Smooth muscle cell (in vitro differentiated cells): ENCODE data around the gene VWA5B1. TPM values are rescaled to one million over a fixed set of nuclear protein-coding genes. Genes with fewer than 3 reads are reported as not detected.

Experiments used
- DNase-seq: peaks from one replicate; lab custom pipeline; 2025; ENCODE audit not compliant: unreplicated experiment; lab: John Stamatoyannopoulos, UW
- H2AFZ ChIP-seq: fragments of 200-600 bp; sonication (generic); 2 replicates; pipeline ENCODE4 v1.6.0; 2016; ENCODE audit warnings: antibody characterized with exemption, low read depth, mild to moderate bottlenecking
- H3F3A ChIP-seq: fragments of 200-600 bp; sonication (generic); 2 replicates; pipeline ENCODE4 v1.6.0; 2017; ENCODE audit warnings: antibody characterized with exemption, low read depth
- H3K27ac ChIP-seq: fragments of 200-600 bp; sonication (generic); 2 replicates; pipeline ENCODE4 v1.5.1; 2016; ENCODE audit warnings: low read depth, mild to moderate bottlenecking
- H3K27me3 ChIP-seq: fragments of 200-600 bp; sonication (generic); 2 replicates; pipeline ENCODE4 v1.6.1; 2016; ENCODE audit warnings: low read depth, mild to moderate bottlenecking
- H3K36me3 ChIP-seq: fragments of 200-600 bp; sonication (generic); 2 replicates; pipeline ENCODE4 v1.5.1; 2016; ENCODE audit warnings: low read depth
- H3K4me1 ChIP-seq: fragments of 200-600 bp; sonication (generic); 2 replicates; pipeline ENCODE4 v1.5.1; 2016; ENCODE audit warnings: low read depth
- H3K4me2 ChIP-seq: fragments of 200-600 bp; sonication (generic); 2 replicates; pipeline ENCODE4 v1.6.0; 2016; ENCODE audit warnings: mild to moderate bottlenecking
- H3K4me3 ChIP-seq: fragments of 200-600 bp; sonication (generic); 2 replicates; pipeline ENCODE4 v1.5.1; 2016; ENCODE audit warnings: mild to moderate bottlenecking
- H3K79me2 ChIP-seq: fragments of 200-600 bp; sonication (generic); 2 replicates; pipeline ENCODE4 v1.6.0; 2016; ENCODE audit warnings: low read depth, mild to moderate bottlenecking
- H3K9ac ChIP-seq: fragments of 200-600 bp; sonication (generic); 2 replicates; pipeline ENCODE4 v1.6.0; 2016; ENCODE audit warnings: low read depth
- H3K9me3 ChIP-seq: fragments of 200-600 bp; sonication (generic); replicated peaks from 2 replicates; pipeline ENCODE4 v1.5.1; 2016; ENCODE audit warnings: low read depth
- H4K20me1 ChIP-seq: fragments of 200-600 bp; sonication (generic); 2 replicates; pipeline ENCODE4 v1.6.0; 2016; ENCODE audit warnings: low read depth
- WGBS: methylation state at CpG from one replicate; pipeline ENCODE4 v1.1.7; 2016; ENCODE audit warnings: low lambda C conversion rate; 5-methylcytosine and 5-hydroxymethylcytosine counted together
- polyA plus RNA-seq: library from polyadenylated mRNA; unstranded; fragments of >200 nt; fragmentation: Nextera tagmentation; extraction: Ambion mirVana; gene quantifications from 2 replicates; pipeline ENCODE4 v1.2.1, GENCODE V29; 2016
- total RNA-seq: library from RNA; depleted of rRNA; stranded (reverse); fragments of >200 nt; gene quantifications from 2 replicates; pipeline ENCODE4 v1.2.3, GENCODE V29; 2014
- TF ChIP-seq, protein P1 (sequence below): fragments of 200-600 bp; sonication (generic); IDR thresholded peaks from 2 replicates; pipeline ENCODE4 v1.5.1; 2017; ENCODE audit warnings: borderline replicate concordance, mild to moderate bottlenecking, antibody characterized with exemption; ENCODE audit not compliant: insufficient read depth, poor library complexity, severe bottlenecking

VWA5B1 gene
- total and polyA plus RNA-seq, 2 experiments from 2014 or later = not detected

DNA sequence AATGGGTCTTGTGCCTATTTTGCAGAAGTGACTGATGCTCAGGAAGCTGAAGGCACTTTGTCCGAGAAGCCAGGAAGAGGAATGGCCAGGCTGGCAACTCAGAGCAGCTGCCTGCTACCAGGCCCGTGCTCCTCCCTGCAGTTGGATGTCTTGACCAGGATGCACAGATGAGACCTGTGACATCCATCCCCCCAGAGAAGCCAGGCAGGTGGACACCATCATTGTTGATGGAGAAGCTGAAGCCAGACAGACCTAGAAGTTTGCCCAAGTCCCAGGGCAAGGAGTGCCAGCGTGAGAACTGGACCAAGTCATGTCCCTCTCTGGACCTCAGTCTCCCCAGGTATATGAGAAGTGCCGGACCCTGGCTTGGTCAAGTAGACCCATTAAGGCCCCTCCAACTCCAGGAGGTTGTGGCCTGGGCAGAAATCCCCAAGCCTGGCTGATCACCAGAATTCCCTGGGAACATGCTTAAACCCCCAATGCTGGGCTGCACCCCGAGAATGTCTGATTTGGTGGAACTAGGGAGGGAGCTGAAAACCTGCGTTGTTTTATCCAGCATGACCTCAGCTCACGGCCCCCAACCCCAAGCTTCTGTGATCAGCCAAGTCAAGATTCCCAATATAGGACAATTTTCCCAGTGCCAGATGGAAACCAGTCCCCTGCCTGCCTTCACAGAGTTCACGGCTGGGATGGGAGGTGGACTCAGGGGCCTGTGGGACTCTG is 112.9 kb downstream of the VWA5B1 start:
- Histone ChIP-seq H3K79me2 (no peaks in the 10 kb centered on the region), H4K20me1 (no peaks in the 10 kb centered on the region), H3K9ac (no peak overlapping the region), H3K4me2 (no peak overlapping the region), H3K36me3 (no peaks in the 10 kb centered on the region), H3K4me3 (no peak overlapping the region), H3K27ac (no peak overlapping the region), H2AFZ (no peak overlapping the region), H3K9me3 (no peaks in the 10 kb centered on the region), H3K4me1 (peaks cover 6% of the 10 kb centered on the region), H3K27me3 (peaks cover 53% of the 10 kb centered on the region), H3F3A (no peaks in the 10 kb centered on the region)
- no peak for DNase-seq
- WGBS = 88% methylated on average over 8 of the region's 8 CpGs
- TF ChIP-seq, protein P1, sequence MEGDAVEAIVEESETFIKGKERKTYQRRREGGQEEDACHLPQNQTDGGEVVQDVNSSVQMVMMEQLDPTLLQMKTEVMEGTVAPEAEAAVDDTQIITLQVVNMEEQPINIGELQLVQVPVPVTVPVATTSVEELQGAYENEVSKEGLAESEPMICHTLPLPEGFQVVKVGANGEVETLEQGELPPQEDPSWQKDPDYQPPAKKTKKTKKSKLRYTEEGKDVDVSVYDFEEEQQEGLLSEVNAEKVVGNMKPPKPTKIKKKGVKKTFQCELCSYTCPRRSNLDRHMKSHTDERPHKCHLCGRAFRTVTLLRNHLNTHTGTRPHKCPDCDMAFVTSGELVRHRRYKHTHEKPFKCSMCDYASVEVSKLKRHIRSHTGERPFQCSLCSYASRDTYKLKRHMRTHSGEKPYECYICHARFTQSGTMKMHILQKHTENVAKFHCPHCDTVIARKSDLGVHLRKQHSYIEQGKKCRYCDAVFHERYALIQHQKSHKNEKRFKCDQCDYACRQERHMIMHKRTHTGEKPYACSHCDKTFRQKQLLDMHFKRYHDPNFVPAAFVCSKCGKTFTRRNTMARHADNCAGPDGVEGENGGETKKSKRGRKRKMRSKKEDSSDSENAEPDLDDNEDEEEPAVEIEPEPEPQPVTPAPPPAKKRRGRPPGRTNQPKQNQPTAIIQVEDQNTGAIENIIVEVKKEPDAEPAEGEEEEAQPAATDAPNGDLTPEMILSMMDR = no peak

DNA sequence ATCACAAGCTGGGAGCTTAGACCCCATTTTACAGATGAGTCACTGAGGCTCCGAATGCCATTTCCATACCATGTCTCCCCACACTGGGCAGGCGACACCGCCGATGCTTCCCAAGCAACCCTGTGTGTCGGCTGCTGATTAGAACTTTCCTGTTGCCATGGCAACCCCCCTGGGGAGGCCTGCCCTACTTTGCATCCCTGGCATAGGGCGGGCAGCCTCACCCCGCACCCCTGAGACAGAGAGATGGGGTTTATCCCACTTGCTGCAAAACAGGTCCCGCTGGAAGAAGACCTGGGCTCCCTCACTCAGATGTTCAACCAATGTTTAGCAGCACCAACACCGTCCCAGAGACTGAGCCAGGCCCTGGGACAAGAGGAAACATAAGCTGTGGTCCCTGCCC is 113.8 kb downstream of the VWA5B1 start:
- TF ChIP-seq, protein P1 = no peak
- Histone ChIP-seq H3F3A (no peaks in the 10 kb centered on the region), H2AFZ (no peak overlapping the region), H3K4me3 (no peak overlapping the region), H3K9me3 (no peaks in the 10 kb centered on the region), H3K4me2 (no peak overlapping the region), H4K20me1 (no peaks in the 10 kb centered on the region), H3K36me3 (no peaks in the 10 kb centered on the region), H3K4me1 (peaks cover 6% of the 10 kb centered on the region), H3K27me3 (peaks cover 44% of the 10 kb centered on the region), H3K27ac (no peak overlapping the region), H3K9ac (no peak overlapping the region), H3K79me2 (no peaks in the 10 kb centered on the region)
- DNase-seq = no peak
- WGBS = 56% methylated on average over 9 of the region's 9 CpGs

Other genes starting within 250 kb of the VWA5B1 start
- 0.22 TPM in 2 replicates for gene PLA2G5, start 220.7 kb upstream of the VWA5B1 start, total RNA-seq
- gene PLA2G5, start 220.7 kb upstream of the VWA5B1 start, polyA plus RNA-seq = 0.64 TPM in 1 of 2 replicates, not detected in the other
- not detected in 2 replicates for gene PLA2G2D, start 171.3 kb upstream of the VWA5B1 start, total RNA-seq
- not detected in 2 replicates for gene PLA2G2D, start 171.3 kb upstream of the VWA5B1 start, polyA plus RNA-seq
- 1.0 and 1.9 TPM in 2 replicates for gene PLA2G2F, start 151.6 kb upstream of the VWA5B1 start, total RNA-seq
- 0.69 and 0.81 TPM in 2 replicates for gene PLA2G2F, start 151.6 kb upstream of the VWA5B1 start, polyA plus RNA-seq
- gene UBXN10, start 104.8 kb upstream of the VWA5B1 start, total RNA-seq = 0.36 and 0.72 TPM in 2 replicates
- gene UBXN10, start 104.8 kb upstream of the VWA5B1 start, polyA plus RNA-seq = 0.09 and 0.49 TPM in 2 replicates
- gene PLA2G2C, start 104.4 kb upstream of the VWA5B1 start, total RNA-seq = 0.09 TPM in 1 of 2 replicates, not detected in the other
- gene PLA2G2C, start 104.4 kb upstream of the VWA5B1 start, polyA plus RNA-seq = not detected in 2 replicates
- gene CAMK2N1, start 195.3 kb downstream of the VWA5B1 start, total RNA-seq = 13.2 and 15.9 TPM in 2 replicates
- gene CAMK2N1, start 195.3 kb downstream of the VWA5B1 start, polyA plus RNA-seq = 11.0 TPM in 2 replicates
- 30.6 and 38.7 TPM in 2 replicates for gene MUL1, start 217.3 kb downstream of the VWA5B1 start, total RNA-seq
- gene MUL1, start 217.3 kb downstream of the VWA5B1 start, polyA plus RNA-seq = 38.4 and 42.4 TPM in 2 replicates